ENCODE results near the gene FOXN3. TPM values are rescaled to one million over a fixed set of nuclear protein-coding genes. Genes with fewer than 3 reads are reported as not detected.

FOXN3 gene
- total and polyA plus RNA-seq, 2 donors (not counting 3 experiments of a cell fraction or from before 2014, with no cell fraction given) = 16.9 to 41.8 TPM

GRCh38 chr14:89406361-89406760 lies 10.7 kb downstream of the FOXN3 start:
- Histone ChIP-seq H3K9me1 (replicated peaks; ENCODE audit: control insufficient read depth, extremely low read depth, insufficient read depth, low read length) (no peaks in the 10 kb centered on the region), H2AFZ (ENCODE audit: low read depth, low read length) (no peak overlapping the region), H3K79me2 (ENCODE audit: control insufficient read depth, insufficient read depth, low read length) (peaks cover 2% of the 10 kb centered on the region), H3K27ac (ENCODE audit: insufficient read depth, low read depth, low read length) (no peak overlapping the region), H3K9ac (replicated peaks; ENCODE audit: extremely low read depth, insufficient read depth, low read length) (no peak overlapping the region), H3K36me3 (ENCODE audit: control insufficient read depth in 2 of 2, extremely low read depth in 1 of 2, insufficient read depth in 2 of 2, low read length in 2 of 2) (peaks cover 0 to 2% of the 10 kb centered on the region in 2 experiments), H3K9me3 (replicated peaks; ENCODE audit: control insufficient read depth, insufficient read depth, low read length) (no peaks in the 10 kb centered on the region), H4K20me1 (replicated peaks; ENCODE audit: control insufficient read depth, extremely low read depth, insufficient read depth, low read length) (no peaks in the 10 kb centered on the region), H3K4me3 (replicated peaks in 1 of 3; ENCODE audit: insufficient read depth in 1 of 3, low read depth in 1 of 3, low read length in 3 of 3) (no peak overlapping the region), H3K4me1 (ENCODE audit: control insufficient read depth, extremely low read depth, insufficient read depth, low read length) (peaks cover 10% of the 10 kb centered on the region), H3K27me3 (ENCODE audit: control insufficient read depth in 2 of 2, insufficient read depth in 2 of 2, low read length in 2 of 2) (no peaks in the 10 kb centered on the region), H3K4me2 (ENCODE audit: insufficient read depth, low read length) (no peak overlapping the region)
- DNase-seq (ENCODE audit: low read depth, low spot score) = no peak
- POLR2A ChIA-PET = no interaction called here
- CTCF ChIA-PET = interaction anchor here (0.5 to 0.9 kb wide), 2 partner anchors 181 to 252 kb away, joined by 3 read pairs; no protein-coding TSS in a partner anchor
- no peak for TF ChIP-seq FOS (IDR thresholded peaks at IDR 0.05; ENCODE audit: borderline replicate concordance, insufficient read depth, low read length)
- TF ChIP-seq JUN (IDR thresholded peaks at IDR 0.05; ENCODE audit: borderline replicate concordance, insufficient read depth, insufficient read length, low read depth) = no peak
- TF ChIP-seq MAX (IDR thresholded peaks at IDR 0.05; ENCODE audit: insufficient read depth, insufficient read length) = no peak
- TF ChIP-seq MYC (IDR thresholded peaks at IDR 0.05; ENCODE audit: low read depth, low read length) = no peak
- TF ChIP-seq POLR2A (IDR thresholded peaks at IDR 0.05; ENCODE audit: low read depth, low read length) = no peak
- TF ChIP-seq CTCF (IDR thresholded peaks at IDR 0.05; ENCODE audit: extremely low read depth in 1 of 2, insufficient read depth in 1 of 2, low read depth in 1 of 2, low read length in 2 of 2) = no peak
- no peak for TF ChIP-seq POLR2AphosphoS5 (IDR thresholded peaks at IDR 0.05; ENCODE audit: insufficient read depth, low read depth, low read length)
- TF ChIP-seq EZH2 (IDR thresholded peaks at IDR 0.05; ENCODE audit: borderline replicate concordance, low read depth, low read length, severe bottlenecking) = no peak
- TF ChIP-seq GATA2 (IDR thresholded peaks at IDR 0.05; ENCODE audit: insufficient read depth, insufficient read length, low read depth, low read length) = no peak
- BruUV-seq (replicated peaks) = no TSS peak
- dilution Hi-C loops (cut with MboI; ENCODE audit: extremely low pct_ligation_motif_present, low sequenced_read_pairs) (no loop called here), intact Hi-C loops (cut with micrococcal nuclease) (no loop called here)
- no peak for FAIRE-seq
